ENCODE data around the gene VEZF1. TPM values are rescaled to one million over a fixed set of nuclear protein-coding genes. Genes with fewer than 3 reads are reported as not detected.

VEZF1 gene
- total and polyA plus RNA-seq, 2 donors (not counting 3 experiments of a cell fraction or from before 2014, with no cell fraction given): 27.8 to 59.0 TPM

DNA sequence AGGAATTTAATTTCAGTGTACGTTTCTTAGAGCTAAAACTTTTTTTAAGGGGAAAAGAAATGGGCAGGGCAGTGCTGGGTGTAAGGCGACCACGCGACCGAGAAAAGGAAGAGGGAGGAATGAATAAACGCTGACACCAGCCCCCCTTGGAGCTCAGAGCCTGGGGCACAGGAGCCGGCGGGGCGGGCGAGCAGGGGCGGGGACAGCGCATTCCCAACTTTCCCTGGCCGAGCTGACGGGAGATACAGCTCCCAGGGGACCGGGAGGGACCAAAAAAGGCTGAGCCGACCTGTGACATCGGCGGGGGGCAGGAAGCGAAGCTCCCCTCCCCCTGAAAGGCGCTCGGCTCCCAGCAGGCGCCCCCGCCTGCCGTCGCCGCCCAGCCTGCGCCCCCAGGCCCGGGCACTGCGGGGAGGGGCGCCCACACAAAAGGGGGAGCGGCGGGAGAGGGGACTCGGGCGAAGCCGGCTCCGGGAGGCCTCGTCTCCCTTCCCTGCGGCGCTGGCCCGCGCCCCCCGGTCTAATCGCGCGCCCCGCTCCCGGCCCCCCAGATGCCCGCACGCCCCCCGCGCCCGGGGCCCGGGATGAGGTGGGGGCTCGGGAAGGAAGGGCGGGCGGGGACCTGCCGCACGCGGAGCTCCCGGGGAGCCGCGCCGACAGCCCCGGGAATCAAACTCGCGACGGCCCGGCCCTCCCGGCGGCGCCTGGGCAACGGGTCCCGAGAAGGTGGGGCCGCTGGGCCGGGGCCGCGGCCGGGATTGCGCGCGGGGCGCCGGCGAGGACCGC is 33.5 kb downstream of the VEZF1 start:
- peak overlapping the region; percentile 69 for H2AFZ ChIP-seq (ENCODE audit: low read depth, low read length)
- ChIA-PET CTCF (interaction anchor here (0.9 to 5.3 kb wide), 25 partner anchors 8 to 95 kb away, joined by 3 to 45 read pairs (median 10); no protein-coding TSS in a partner anchor), POLR2A (interaction anchor here (0.9 kb wide), 2 partner anchors 19 to 27 kb away, joined by 4 read pairs; no protein-coding TSS in a partner anchor)
- dilution Hi-C loops (cut with MboI; ENCODE audit: extremely low pct_ligation_motif_present, low sequenced_read_pairs) (no loop called here), intact Hi-C loops (cut with micrococcal nuclease) (loop anchor here (1.0 kb wide), 4 partner anchors 31 to 96 kb away; no protein-coding TSS in a partner anchor)
- no peaks in the 10 kb centered on the region for H3K9me1 ChIP-seq (replicated peaks; ENCODE audit: control insufficient read depth, extremely low read depth, insufficient read depth, low read length)
- no peaks in the 10 kb centered on the region for H3K9me3 ChIP-seq (replicated peaks; ENCODE audit: control insufficient read depth, insufficient read depth, low read length)
- peak overlapping the region; percentile 57 to 88 (median 77) for H3K4me3 ChIP-seq (replicated peaks in 1 of 3; ENCODE audit: insufficient read depth in 1 of 3, low read depth in 1 of 3, low read length in 3 of 3)
- BruUV-seq (replicated peaks): no TSS peak
- DNase-seq (ENCODE audit: low read depth, low spot score): peak; percentile 34
- peak overlapping the region; percentile 68 for H3K9ac ChIP-seq (replicated peaks; ENCODE audit: extremely low read depth, insufficient read depth, low read length)
- no peak for TF ChIP-seq MAX (IDR thresholded peaks at IDR 0.05; ENCODE audit: insufficient read depth, insufficient read length)
- TF ChIP-seq EZH2 (IDR thresholded peaks at IDR 0.05; ENCODE audit: borderline replicate concordance, low read depth, low read length, severe bottlenecking): no peak
- TF ChIP-seq POLR2A (IDR thresholded peaks at IDR 0.05; ENCODE audit: low read depth, low read length): no peak
- TF ChIP-seq JUN (IDR thresholded peaks at IDR 0.05; ENCODE audit: borderline replicate concordance, insufficient read depth, insufficient read length, low read depth): no peak
- TF ChIP-seq POLR2AphosphoS5 (IDR thresholded peaks at IDR 0.05; ENCODE audit: insufficient read depth, low read depth, low read length): no peak
- no peak for TF ChIP-seq GATA2 (IDR thresholded peaks at IDR 0.05; ENCODE audit: insufficient read depth, insufficient read length, low read depth, low read length)
- TF ChIP-seq FOS (IDR thresholded peaks at IDR 0.05; ENCODE audit: borderline replicate concordance, insufficient read depth, low read length): no peak
- TF ChIP-seq MYC (IDR thresholded peaks at IDR 0.05; ENCODE audit: low read depth, low read length): no peak
- no peak for TF ChIP-seq CTCF (IDR thresholded peaks at IDR 0.05; ENCODE audit: extremely low read depth in 1 of 2, insufficient read depth in 1 of 2, low read depth in 1 of 2, low read length in 2 of 2)
- H3K4me2 ChIP-seq (ENCODE audit: insufficient read depth, low read length): peak overlapping the region; percentile 65
- no peaks in the 10 kb centered on the region for H3K36me3 ChIP-seq (ENCODE audit: control insufficient read depth in 2 of 2, extremely low read depth in 1 of 2, insufficient read depth in 2 of 2, low read length in 2 of 2)
- H3K27ac ChIP-seq (ENCODE audit: insufficient read depth, low read depth, low read length): peak overlapping the region; percentile 44
- peaks cover 7% of the 10 kb centered on the region for H3K79me2 ChIP-seq (ENCODE audit: control insufficient read depth, insufficient read depth, low read length)
- peaks cover 36% of the 10 kb centered on the region for H3K4me1 ChIP-seq (ENCODE audit: control insufficient read depth, extremely low read depth, insufficient read depth, low read length)
- H4K20me1 ChIP-seq (replicated peaks; ENCODE audit: control insufficient read depth, extremely low read depth, insufficient read depth, low read length): no peaks in the 10 kb centered on the region
- FAIRE-seq: peak; percentile 54
- peaks cover 2 to 6% of the 10 kb centered on the region in 2 experiments for H3K27me3 ChIP-seq (ENCODE audit: control insufficient read depth in 2 of 2, insufficient read depth in 2 of 2, low read length in 2 of 2)

Measured in endothelial cell of umbilical vein (primary cell).